Femur (tissue), 1 donor: ENCODE data around the gene GLCE.
A peak's percentile ranks its signal among the peaks of the same experiment; 100 is the strongest.
"Not testable (repeated sequence)": the region's sequence is repeated elsewhere in the genome, so short reads cannot be mapped to it uniquely, and the experiment has no call there.

Source experiments
- DNase-seq: peaks from one replicate; pipeline ENCODE4 v3.0.0-alpha.2; 2017

GLCE gene

DNA sequence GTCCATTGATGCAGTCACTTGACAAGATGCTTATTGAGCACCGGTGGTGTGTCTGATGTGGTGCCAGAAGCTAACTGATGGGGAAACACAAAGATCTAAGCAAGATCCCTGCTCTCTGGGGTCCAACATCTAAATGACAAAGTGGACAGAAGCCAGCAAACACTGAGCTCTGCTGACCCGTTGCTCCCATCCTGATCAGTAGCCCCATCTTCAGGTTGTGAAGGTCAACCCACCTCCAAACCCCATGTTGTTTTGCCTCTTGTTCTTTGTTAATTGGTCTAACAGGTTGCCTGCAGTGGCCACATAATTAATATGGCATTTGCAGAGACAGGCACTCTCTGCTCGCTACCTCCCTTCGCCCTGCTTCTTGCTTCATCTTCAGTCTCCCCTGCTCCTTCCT is 21.5 kb upstream of the GLCE start:
- no peak for DNase-seq

- peak; percentile 61 for DNase-seq
Measured at GRCh38 chr15:69140306-69140705, 20.1 kb upstream of the GLCE start.

DNA sequence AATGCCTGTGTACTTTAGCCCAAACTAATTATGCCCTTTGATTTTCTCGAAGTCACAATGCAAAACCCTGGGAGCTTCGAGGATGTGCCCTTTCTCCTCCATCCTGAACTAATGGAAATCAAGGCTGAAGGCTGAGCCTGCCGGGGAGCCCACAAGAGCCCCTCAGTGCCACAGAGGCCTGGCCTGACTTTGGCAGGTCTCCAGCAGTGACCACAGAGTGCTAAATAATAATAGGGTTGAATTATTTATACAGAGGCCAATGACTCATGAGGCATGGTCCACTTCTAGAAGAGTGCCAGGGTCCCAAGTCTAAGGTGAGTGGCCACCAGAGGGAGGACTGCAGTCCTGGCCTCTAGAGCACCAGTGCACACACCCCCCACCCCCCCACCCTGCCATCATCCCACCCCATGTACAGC is 19.1 kb upstream of the GLCE start:
- DNase-seq: peak; percentile 37

GRCh38 chr15:69141833-69142232 is 18.6 kb upstream of the GLCE start:
- DNase-seq: no peak

- no peak for DNase-seq
Measured at GRCh38 chr15:69143756-69144436, 16.5 kb upstream of the GLCE start.

- no peak for DNase-seq
Measured at GRCh38 chr15:69144530-69144929, 15.9 kb upstream of the GLCE start.

GRCh38 chr15:69145149-69145693 is 15.2 kb upstream of the GLCE start:
- no peak for DNase-seq

DNA sequence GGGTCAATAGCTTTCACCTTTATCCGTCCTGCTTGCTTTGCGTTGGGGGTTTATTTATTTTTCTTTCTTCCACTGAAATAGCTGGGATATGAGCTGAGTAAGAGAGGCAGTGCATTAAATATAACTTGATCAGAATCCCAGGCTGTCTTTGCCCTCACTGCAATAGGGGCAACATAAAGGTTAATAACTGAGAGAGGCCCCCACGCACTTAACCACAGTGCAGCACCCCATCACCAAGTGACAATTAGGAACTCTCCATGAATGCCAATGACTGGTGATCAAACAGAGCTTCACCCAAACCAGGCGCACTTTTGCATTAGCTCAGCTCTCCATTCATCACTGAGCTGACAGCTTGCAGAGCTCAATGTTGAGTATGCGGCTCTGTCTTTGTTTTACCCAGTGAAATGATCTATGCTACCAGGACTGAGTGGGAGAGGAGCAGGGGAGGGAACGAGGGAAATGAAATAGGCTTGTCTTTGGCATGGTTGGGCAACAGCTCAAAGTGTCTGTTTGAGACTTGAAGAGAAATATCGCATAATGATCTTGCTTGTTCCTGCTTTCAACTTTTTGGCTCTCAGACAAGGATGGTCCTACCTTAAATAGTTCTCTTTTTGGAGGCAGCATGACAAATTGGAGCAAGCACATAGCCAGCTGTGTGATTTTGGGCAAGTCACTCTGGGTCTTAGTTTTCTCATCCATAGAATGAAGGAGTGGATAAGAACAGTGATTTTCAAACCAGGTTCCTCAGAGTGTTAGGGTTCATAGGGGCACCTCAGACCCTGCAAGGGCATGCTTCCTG is 14.5 kb upstream of the GLCE start:
- no peak for DNase-seq

GRCh38 chr15:69146724-69147435 is 13.6 kb upstream of the GLCE start:
- DNase-seq: no peak

GRCh38 chr15:69148465-69148864 is 12.0 kb upstream of the GLCE start:
- DNase-seq: no peak

DNA sequence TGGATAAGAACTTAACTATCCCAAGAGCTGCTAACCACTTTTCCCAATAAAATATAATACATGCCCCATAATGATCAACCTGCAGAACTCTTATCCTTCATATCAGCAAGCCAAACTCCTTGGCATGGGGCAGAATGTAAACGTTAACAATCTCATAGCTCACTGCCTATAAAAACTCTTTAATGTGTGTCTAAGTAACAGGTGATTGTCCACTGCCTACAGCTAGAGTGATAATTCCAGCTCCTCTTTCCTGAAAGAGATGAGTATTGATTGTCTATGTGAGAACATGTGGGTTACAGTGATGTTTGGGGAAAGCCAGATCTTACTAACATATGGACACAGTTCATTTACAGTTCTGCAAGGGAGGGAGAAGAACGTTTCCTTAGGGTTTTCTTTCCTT is 11.3 kb upstream of the GLCE start:
- DNase-seq: no peak

DNA sequence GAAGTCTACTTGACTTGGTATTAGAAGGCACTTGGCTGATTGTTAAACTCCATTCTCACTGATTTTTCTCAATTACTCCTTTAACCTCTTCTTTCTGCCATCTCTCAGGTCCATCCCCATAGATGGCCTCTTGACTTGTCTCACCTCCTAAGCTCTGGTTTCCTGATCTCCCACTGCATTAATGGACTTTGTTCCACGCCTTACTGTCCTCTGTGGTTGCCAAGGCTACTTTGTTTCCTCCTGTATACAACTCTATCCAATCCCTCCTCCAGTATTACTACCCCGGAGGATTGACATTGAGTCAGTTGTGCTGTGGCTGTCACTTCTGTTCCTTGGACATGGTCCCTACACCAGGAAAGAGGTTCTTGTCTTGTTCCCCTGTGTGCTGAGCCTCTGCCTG is 10.6 kb upstream of the GLCE start:
- no peak for DNase-seq

DNA sequence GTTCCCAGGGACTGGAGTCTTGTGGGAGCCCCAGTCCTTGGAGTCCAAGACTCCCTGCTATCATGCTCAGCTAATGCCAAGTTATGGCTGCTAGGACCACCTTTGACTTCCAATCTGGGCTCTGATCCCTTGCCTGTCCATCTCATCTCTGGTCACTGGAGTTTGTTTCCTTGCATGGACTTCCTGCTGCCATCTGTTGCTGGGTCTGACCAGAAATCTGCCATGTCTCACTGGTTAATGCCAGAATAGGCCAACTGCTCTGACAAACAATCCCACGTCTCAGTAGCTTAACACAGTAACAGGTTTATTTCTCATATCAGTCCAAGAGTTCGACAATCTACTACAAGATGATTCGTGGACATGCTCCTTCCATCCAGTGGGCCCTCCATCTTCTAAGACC is 10.1 kb upstream of the GLCE start:
- DNase-seq: no peak

GRCh38 chr15:69150841-69151240 is 9.6 kb upstream of the GLCE start:
- no peak for DNase-seq

DNA sequence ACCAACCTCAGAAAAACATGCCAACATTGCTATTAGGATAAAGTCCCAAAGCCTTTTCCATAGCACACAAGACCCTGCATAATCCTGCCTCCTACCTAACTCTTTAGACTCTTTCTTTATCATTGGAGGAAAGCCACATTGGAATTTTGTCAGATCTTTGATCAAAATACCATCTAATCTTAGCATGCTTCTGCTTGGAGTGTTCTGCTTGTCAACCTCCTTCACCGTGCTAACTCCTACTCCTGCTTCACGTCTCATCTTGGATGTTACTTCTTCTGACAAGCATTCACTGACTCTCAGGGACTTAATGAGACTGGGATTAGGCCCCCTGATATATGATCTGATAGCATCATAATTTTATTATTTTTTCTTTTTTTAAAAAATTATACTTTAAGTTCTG is 7.4 kb upstream of the GLCE start:
- DNase-seq: no peak

GRCh38 chr15:69153587-69153986 is 6.8 kb upstream of the GLCE start:
- not testable (repeated sequence) for DNase-seq

DNA sequence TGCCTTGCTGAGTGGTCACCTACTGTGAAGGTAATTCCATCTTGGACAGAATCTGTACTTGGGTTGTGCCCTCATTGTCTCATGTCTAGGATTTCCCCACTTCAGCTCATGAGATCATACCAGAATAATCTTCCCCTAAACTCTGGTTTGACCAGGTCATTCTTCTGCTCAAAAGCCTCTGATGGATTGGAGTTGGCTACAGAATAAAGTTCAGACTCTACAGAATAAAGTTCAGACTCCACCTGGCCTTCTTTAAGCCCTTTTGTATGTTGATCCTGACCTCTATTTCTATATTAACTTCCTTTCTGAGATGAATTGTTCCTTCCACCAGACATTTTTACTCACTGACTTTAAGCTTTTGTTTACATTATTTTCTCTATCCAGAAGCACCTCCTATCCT is 6.4 kb upstream of the GLCE start:
- DNase-seq: no peak

GRCh38 chr15:69154684-69155083 is 5.8 kb upstream of the GLCE start:
- DNase-seq: peak; percentile 18

DNA sequence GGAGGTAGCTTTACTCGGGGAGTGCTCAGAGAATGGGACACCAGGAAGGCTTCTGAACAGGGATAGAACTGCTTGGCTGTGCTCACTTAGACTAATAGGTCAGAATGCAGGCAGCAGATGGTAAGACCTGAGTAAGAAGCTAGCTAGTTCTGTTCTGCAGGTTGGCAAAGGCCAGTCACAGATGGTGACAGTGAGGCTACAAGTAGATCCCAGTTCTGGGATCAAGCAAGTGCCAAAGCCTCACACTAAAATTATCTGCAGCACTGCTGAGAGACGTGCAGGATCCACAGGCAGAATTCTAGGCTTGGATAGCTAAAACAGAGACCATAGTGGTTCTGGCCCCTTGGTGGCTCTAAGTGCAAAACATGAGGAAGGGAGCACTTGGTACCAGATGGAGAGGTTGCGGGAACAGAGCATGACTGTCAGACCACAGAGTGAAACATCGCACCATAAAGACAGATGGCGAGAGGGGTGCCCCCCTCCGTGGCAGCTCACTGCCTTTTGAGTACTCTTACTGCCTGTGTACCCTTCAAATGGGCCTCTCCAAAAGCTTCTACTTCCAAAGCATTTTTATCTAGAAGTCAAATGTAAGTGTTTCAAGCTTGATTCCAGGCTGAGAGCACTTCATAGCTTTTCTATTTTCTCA is 3.6 kb upstream of the GLCE start:
- no peak for DNase-seq

- DNase-seq: no peak
Measured at GRCh38 chr15:69158201-69158842, 2.1 kb upstream of the GLCE start.

GRCh38 chr15:69158843-69159240 is 1.6 kb upstream of the GLCE start:
- DNase-seq: no peak

DNA sequence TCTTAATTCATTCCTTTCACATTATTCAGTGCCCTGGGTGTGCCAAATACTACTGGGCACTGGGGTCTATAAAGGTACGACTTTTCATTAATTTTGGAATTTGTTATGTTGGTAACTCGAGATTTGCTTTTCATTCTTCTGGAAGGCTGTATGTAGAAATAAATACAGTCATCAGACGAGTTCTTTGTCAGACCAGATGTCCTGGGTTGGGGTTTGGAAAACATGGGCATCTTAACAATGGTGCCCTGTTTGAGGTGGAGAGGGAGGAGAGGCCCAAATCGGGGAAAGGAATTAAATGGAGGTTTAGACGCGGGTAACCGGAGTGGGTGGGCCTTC is 662 bp upstream of the GLCE start:
- no peak for DNase-seq
